LNCaP clone FGC (cell line): ENCODE measurements around the gene TRIM7.

Experiments used
- DNase-seq: peaks from one replicate; pipeline ENCODE4 v3.0.0-alpha.2; 2011; ENCODE audit warnings: low read depth
- H3K4me3 ChIP-seq: 2 replicates; pipeline ENCODE4 v1.5.1; 2011; ENCODE audit warnings: mild to moderate bottlenecking, low read depth, low read length, control low read depth
- TF ChIP-seq, protein P1 (sequence below): IDR thresholded peaks from 2 replicates; pipeline ENCODE4 v1.5.1; 2012; ENCODE audit warnings: mild to moderate bottlenecking; ENCODE audit not compliant: control insufficient read depth, insufficient read depth; ENCODE audit errors: extremely low read depth

Gene TRIM7

GRCh38 chr5:181200816-181201215 is 4.2 kb downstream of the TRIM7 start:
- no peak for DNase-seq

DNA sequence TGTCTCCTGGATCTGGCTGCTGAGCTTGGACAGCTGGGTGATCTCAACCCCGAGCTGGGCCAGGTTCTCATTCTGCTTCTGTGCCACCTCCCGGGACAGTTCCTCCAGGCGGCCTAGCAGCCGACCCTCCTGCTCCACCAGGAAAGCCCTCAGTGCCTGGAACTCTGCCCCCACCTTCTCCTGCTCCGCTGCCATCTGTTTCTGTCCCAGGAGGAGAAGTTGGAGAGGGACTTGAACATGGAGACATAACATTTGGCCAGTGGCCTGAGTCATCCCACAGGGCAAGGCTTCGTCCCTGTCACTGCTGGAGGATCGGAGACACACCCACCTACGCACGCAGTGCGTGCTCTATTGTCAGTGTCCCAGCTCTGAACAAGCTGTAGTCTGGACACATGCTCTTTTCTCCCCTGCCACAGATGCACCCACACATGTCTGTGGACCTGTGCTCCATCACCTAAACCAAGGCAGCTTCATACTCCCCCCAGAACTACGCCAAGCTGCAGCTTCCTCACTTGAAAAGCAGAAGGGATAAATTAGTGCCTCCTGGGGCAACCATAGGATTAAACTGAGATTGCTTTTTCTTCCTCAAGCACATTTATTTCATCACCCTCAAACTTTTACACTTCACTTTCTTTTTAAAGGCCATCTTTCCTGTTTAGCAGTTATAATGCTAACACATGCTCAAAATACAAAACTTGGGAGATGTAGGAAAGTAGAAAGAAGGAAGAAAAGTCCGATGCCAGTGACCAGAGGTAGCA is 4.9 kb downstream of the TRIM7 start:
- H3K4me3 ChIP-seq = no peak overlapping the region
- TF ChIP-seq, protein P1, sequence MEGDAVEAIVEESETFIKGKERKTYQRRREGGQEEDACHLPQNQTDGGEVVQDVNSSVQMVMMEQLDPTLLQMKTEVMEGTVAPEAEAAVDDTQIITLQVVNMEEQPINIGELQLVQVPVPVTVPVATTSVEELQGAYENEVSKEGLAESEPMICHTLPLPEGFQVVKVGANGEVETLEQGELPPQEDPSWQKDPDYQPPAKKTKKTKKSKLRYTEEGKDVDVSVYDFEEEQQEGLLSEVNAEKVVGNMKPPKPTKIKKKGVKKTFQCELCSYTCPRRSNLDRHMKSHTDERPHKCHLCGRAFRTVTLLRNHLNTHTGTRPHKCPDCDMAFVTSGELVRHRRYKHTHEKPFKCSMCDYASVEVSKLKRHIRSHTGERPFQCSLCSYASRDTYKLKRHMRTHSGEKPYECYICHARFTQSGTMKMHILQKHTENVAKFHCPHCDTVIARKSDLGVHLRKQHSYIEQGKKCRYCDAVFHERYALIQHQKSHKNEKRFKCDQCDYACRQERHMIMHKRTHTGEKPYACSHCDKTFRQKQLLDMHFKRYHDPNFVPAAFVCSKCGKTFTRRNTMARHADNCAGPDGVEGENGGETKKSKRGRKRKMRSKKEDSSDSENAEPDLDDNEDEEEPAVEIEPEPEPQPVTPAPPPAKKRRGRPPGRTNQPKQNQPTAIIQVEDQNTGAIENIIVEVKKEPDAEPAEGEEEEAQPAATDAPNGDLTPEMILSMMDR = no peak
- no peak for DNase-seq

More at GRCh38 chr5:181200816-181201215, 4.2 kb downstream of the TRIM7 start:
- H3K4me3 ChIP-seq = no peak overlapping the region
- TF ChIP-seq, protein P1 = no peak

- TF ChIP-seq, protein P1 = no peak
- no peak overlapping the region for H3K4me3 ChIP-seq
- DNase-seq = no peak
Measured at GRCh38 chr5:181198905-181199519, 6.0 kb downstream of the TRIM7 start.

- TF ChIP-seq, protein P1 = no peak
- DNase-seq = no peak
- H3K4me3 ChIP-seq = no peak overlapping the region
Measured at GRCh38 chr5:181198106-181198685, 6.8 kb downstream of the TRIM7 start.

- TF ChIP-seq, protein P1 = no peak
- no peak for DNase-seq
- no peak overlapping the region for H3K4me3 ChIP-seq
Measured at GRCh38 chr5:181197326-181197951, 7.6 kb downstream of the TRIM7 start.

DNA sequence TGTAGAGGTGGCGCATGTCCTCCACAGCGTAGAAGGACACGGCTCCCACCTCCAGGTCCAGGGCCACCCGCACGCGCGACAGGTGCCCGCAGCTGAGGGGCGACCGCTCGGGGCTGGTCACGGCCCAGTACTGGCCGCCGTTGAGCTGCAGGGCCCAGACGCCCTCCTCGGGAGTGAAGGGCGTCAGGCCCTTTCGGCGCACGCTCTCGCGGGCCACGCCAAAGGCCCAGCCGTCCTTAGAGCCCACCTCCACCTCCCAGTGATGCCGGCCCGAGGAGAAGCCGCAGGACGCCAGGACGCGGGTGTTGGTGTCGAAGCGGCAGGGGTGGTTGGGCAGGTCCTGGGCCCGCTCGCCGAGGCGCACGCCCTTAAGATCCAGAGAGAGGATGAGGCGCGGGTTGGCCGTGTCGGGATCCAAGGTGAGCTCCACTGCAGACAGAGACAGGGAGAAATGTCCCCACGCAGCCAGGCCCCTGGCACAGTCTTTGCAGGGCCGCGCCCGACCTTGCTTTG is 9.7 kb downstream of the TRIM7 start:
- TF ChIP-seq, protein P1 = no peak
- no peak for DNase-seq
- H3K4me3 ChIP-seq = no peak overlapping the region
